Mesendoderm (in vitro differentiated cells): ENCODE data around the gene ARHGEF4.
A peak's percentile ranks its signal among the peaks of the same experiment; 100 is the strongest.

Source experiments
- DNase-seq: peaks from one replicate; pipeline ENCODE4 v3.0.0; 2013
- H2AK5ac ChIP-seq: 2 replicates; pipeline ENCODE4 v1.6.1; 2013; ENCODE audit warnings: low read length, inconsistent platforms
- H2BK120ac ChIP-seq: 2 replicates; pipeline ENCODE4 v1.6.1; 2013; ENCODE audit warnings: low read depth, mild to moderate bottlenecking, low read length, moderate library complexity, mixed read lengths
- H2BK15ac ChIP-seq: replicated peaks from 2 replicates; pipeline ENCODE4 v1.6.1; 2013; ENCODE audit warnings: low read depth, mild to moderate bottlenecking, moderate library complexity
- H2BK5ac ChIP-seq: 2 replicates; pipeline ENCODE4 v1.6.1; 2013; ENCODE audit warnings: low read length, inconsistent platforms
- H3K18ac ChIP-seq: 2 replicates; pipeline ENCODE4 v1.6.1; 2013; ENCODE audit warnings: mild to moderate bottlenecking, low read length, mixed read lengths
- H3K23ac ChIP-seq: one replicate; pipeline ENCODE4 v1.6.1; 2013; ENCODE audit warnings: low read length
- H3K27ac ChIP-seq: 2 replicates; pipeline ENCODE4 v1.5.1; 2013; ENCODE audit warnings: low read depth, mild to moderate bottlenecking, inconsistent platforms, low read length, moderate library complexity
- H3K27me3 ChIP-seq: 2 replicates; pipeline ENCODE4 v1.6.1; 2013; ENCODE audit warnings: low read length, control low read depth, mild to moderate bottlenecking, inconsistent platforms; ENCODE audit not compliant: insufficient read depth, poor library complexity
- H3K36me3 ChIP-seq: 2 replicates; pipeline ENCODE4 v1.6.1; 2013; ENCODE audit warnings: low read length, inconsistent platforms; ENCODE audit not compliant: control insufficient read depth, insufficient read depth
- H3K4ac ChIP-seq: one replicate; pipeline ENCODE4 v1.6.1; 2013; ENCODE audit warnings: low read depth, mild to moderate bottlenecking, low read length, moderate library complexity
- H3K4me1 ChIP-seq: 2 replicates; pipeline ENCODE4 v1.6.1; 2013; ENCODE audit warnings: low read depth, low read length, inconsistent platforms; ENCODE audit not compliant: control insufficient read depth
- H3K4me2 ChIP-seq: 2 replicates; pipeline ENCODE4 v1.6.1; 2013; ENCODE audit warnings: low read length
- H3K4me3 ChIP-seq: 2 replicates; pipeline ENCODE4 v1.5.1; 2013; ENCODE audit warnings: mild to moderate bottlenecking, low read length
- H3K56ac ChIP-seq: one replicate; pipeline ENCODE4 v1.6.1; 2013; ENCODE audit warnings: low read length
- H3K79me1 ChIP-seq: 2 replicates; pipeline ENCODE4 v1.6.1; 2013; ENCODE audit warnings: low read length, inconsistent platforms
- H3K79me2 ChIP-seq: 2 replicates; pipeline ENCODE4 v1.6.1; 2013; ENCODE audit warnings: mild to moderate bottlenecking, low read length; ENCODE audit not compliant: control insufficient read depth, insufficient read depth
- H3K9ac ChIP-seq: 2 replicates; pipeline ENCODE4 v1.6.1; 2013; ENCODE audit warnings: low read length, inconsistent platforms
- H4K5ac ChIP-seq: one replicate; pipeline ENCODE4 v1.6.1; 2013; ENCODE audit warnings: low read length
- H4K8ac ChIP-seq: one replicate; pipeline ENCODE4 v1.6.1; 2013; ENCODE audit warnings: low read depth, mild to moderate bottlenecking, control low read depth, low read length, moderate library complexity
- WGBS: extraction: QIAGEN DNeasy Blood & Tissue Kit; methylation state at CpG from one replicate; pipeline ENCODE4 v1.1.7; 2013; ENCODE audit warnings: low lambda C conversion rate, missing lambda C conversion rate; ENCODE audit not compliant: insufficient coverage; ENCODE audit errors: extremely low coverage; 5-methylcytosine and 5-hydroxymethylcytosine counted together

The ARHGEF4 gene

DNA sequence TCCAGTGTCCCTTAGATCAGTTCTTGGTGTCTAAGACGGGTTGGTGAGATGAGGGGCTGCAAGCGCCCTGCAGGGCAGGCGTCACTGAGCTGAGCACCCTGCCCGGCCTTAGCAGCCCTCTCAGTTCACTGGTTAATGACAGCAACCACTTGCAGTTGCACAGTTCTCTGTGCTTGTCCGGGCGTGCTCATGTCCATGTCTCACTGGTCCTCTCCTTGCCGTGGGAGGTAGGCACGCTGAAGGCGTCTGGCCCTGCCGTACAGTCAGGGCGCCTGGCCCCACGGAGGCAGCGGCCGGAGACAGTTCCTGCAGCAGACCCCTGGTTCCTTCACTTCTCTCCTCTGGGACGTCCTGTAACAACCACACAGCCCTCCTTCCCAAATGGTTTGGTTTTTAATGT lies 75.3 kb downstream of the ARHGEF4 start:
- Histone ChIP-seq H3K4me2 (no peak overlapping the region), H4K5ac (no peak overlapping the region), H3K23ac (no peak overlapping the region), H3K36me3 (no peaks in the 10 kb centered on the region), H3K79me1 (no peaks in the 10 kb centered on the region), H3K56ac (no peak overlapping the region), H3K27ac (no peak overlapping the region), H2BK15ac (no peak overlapping the region), H3K18ac (no peak overlapping the region), H2BK5ac (no peak overlapping the region), H3K4me1 (no peaks in the 10 kb centered on the region), H3K79me2 (no peaks in the 10 kb centered on the region), H3K4me3 (no peak overlapping the region), H2BK120ac (no peak overlapping the region), H3K9ac (no peak overlapping the region), H2AK5ac (no peak overlapping the region), H3K27me3 (no peaks in the 10 kb centered on the region), H3K4ac (no peak overlapping the region), H4K8ac (no peak overlapping the region)
- no peak for DNase-seq
- whole genome bisulfite sequencing = no CpG with 5 or more reads among the region's 15 CpGs

DNA sequence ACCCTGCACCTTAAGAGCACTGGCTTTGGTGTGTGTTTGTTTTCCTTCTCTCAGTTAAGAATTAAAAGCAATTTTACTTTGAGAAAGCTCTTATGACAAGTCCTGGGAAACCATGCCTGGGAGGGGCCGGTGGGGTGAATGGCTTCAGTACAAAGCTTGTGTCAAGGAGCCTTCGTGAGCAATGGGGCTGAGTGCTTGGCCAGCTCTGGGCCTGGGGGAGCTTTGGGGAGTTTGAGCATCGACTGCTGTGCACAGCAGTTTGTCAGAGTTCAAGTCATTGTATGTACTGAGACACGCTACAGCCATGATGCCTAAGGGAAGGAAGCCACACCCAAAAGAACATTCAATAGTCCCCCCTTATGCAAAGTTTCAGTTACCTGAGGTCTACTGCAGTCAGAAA lies 75.8 kb downstream of the ARHGEF4 start:
- H2BK5ac ChIP-seq = no peak overlapping the region
- no peak overlapping the region for H4K5ac ChIP-seq
- no peaks in the 10 kb centered on the region for H3K79me2 ChIP-seq
- no CpG with 5 or more reads among the region's 4 CpGs for WGBS
- H3K23ac ChIP-seq = no peak overlapping the region
- H3K27ac ChIP-seq = no peak overlapping the region
- no peak for DNase-seq
- H3K4me1 ChIP-seq = no peaks in the 10 kb centered on the region
- H2BK120ac ChIP-seq = no peak overlapping the region
- H3K4me3 ChIP-seq = no peak overlapping the region
- no peak overlapping the region for H2AK5ac ChIP-seq
- no peak overlapping the region for H4K8ac ChIP-seq
- H3K4me2 ChIP-seq = no peak overlapping the region
- no peak overlapping the region for H3K9ac ChIP-seq
- H3K56ac ChIP-seq = no peak overlapping the region
- no peaks in the 10 kb centered on the region for H3K79me1 ChIP-seq
- H3K36me3 ChIP-seq = no peaks in the 10 kb centered on the region
- no peak overlapping the region for H2BK15ac ChIP-seq
- H3K4ac ChIP-seq = no peak overlapping the region
- H3K18ac ChIP-seq = no peak overlapping the region
- H3K27me3 ChIP-seq = no peaks in the 10 kb centered on the region

- no peaks in the 10 kb centered on the region for H3K36me3 ChIP-seq
- H3K56ac ChIP-seq = no peak overlapping the region
- no peaks in the 10 kb centered on the region for H3K79me2 ChIP-seq
- H3K27me3 ChIP-seq = no peaks in the 10 kb centered on the region
- H3K9ac ChIP-seq = no peak overlapping the region
- no peak overlapping the region for H3K4me3 ChIP-seq
- no peak overlapping the region for H3K4ac ChIP-seq
- no peak overlapping the region for H3K27ac ChIP-seq
- no peak overlapping the region for H2BK15ac ChIP-seq
- DNase-seq = no peak
- no peak overlapping the region for H4K5ac ChIP-seq
- H3K18ac ChIP-seq = no peak overlapping the region
- no peaks in the 10 kb centered on the region for H3K4me1 ChIP-seq
- H2BK120ac ChIP-seq = no peak overlapping the region
- no peak overlapping the region for H2BK5ac ChIP-seq
- H2AK5ac ChIP-seq = no peak overlapping the region
- no peaks in the 10 kb centered on the region for H3K79me1 ChIP-seq
- no peak overlapping the region for H4K8ac ChIP-seq
- H3K23ac ChIP-seq = no peak overlapping the region
- H3K4me2 ChIP-seq = no peak overlapping the region
- WGBS = no CpG with 5 or more reads among the region's 6 CpGs
These were observed 77.2 kb downstream of the ARHGEF4 start for GRCh38 chr2:130913891-130914290.

DNA sequence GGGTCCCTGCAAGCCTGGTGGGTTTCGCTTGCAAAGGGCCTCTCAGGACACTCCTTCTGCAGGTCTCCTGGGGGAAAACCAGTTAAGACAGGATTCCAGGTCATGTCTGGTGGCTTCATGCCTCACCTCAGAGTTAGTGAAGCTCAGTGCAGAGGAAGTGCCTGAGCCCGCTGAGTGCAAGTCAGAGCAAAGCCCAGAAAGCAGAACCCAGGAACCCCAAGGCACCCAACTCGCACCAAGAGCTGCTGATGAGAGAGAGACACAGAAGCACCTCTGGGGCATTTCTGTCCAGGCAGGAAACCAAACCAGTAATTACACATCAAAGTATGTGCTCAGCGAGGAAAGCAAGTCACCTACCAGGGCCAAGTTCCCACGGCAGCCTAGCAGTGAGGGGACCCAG lies 78.4 kb downstream of the ARHGEF4 start:
- Histone ChIP-seq H3K4me3 (no peak overlapping the region), H3K23ac (no peak overlapping the region)
- WGBS = no CpG with 5 or more reads among the region's 5 CpGs

GRCh38 chr2:130915595-130916437 lies 79.1 kb downstream of the ARHGEF4 start:
- H3K27me3 ChIP-seq = no peaks in the 10 kb centered on the region
- no CpG with 5 or more reads among the region's 50 CpGs for WGBS

More for the DNA sequence above, 78.4 kb downstream of the ARHGEF4 start:
- H4K5ac ChIP-seq = no peak overlapping the region
- H3K56ac ChIP-seq = no peak overlapping the region
- no peak overlapping the region for H4K8ac ChIP-seq
- no peak overlapping the region for H2BK15ac ChIP-seq
- H3K9ac ChIP-seq = no peak overlapping the region
- H3K27ac ChIP-seq = no peak overlapping the region
- no peak overlapping the region for H3K4ac ChIP-seq
- no peaks in the 10 kb centered on the region for H3K36me3 ChIP-seq
- H3K79me1 ChIP-seq = no peaks in the 10 kb centered on the region
- H3K79me2 ChIP-seq = no peaks in the 10 kb centered on the region
- H2BK5ac ChIP-seq = no peak overlapping the region
- no peak overlapping the region for H3K18ac ChIP-seq
- no peak for DNase-seq
- H2AK5ac ChIP-seq = no peak overlapping the region
- H3K4me2 ChIP-seq = no peak overlapping the region
- no peak overlapping the region for H2BK120ac ChIP-seq
- H3K27me3 ChIP-seq = no peaks in the 10 kb centered on the region
- H3K4me1 ChIP-seq = no peaks in the 10 kb centered on the region

DNA sequence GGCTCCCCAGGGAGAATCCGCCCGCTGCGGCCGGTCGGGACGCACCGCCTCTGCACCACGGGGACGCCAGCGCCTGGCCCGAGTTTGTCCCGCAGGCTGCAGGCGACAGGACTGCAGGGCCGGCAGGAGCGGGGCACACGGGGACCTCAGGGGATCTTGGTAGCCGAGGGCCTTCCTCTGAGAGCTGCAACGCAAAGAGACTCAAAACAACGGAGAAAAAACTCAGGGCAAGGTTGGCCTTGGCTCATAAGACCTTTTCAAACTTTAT lies 79.7 kb downstream of the ARHGEF4 start:
- Histone ChIP-seq H4K5ac (no peak overlapping the region), H3K4me2 (no peak overlapping the region), H3K36me3 (no peaks in the 10 kb centered on the region), H3K18ac (peak overlapping the region; percentile 28), H3K4me1 (no peaks in the 10 kb centered on the region), H3K4me3 (no peak overlapping the region), H3K27me3 (no peaks in the 10 kb centered on the region), H2BK15ac (no peak overlapping the region), H3K79me1 (no peaks in the 10 kb centered on the region), H4K8ac (no peak overlapping the region), H3K23ac (no peak overlapping the region), H3K27ac (no peak overlapping the region), H3K4ac (peak overlapping the region; percentile 45), H2BK5ac (no peak overlapping the region), H3K79me2 (no peaks in the 10 kb centered on the region), H2BK120ac (no peak overlapping the region), H3K56ac (no peak overlapping the region), H2AK5ac (no peak overlapping the region), H3K9ac (no peak overlapping the region)
- WGBS = no CpG with 5 or more reads among the region's 19 CpGs
- peak; percentile 17 for DNase-seq

More at GRCh38 chr2:130915595-130916437, 79.1 kb downstream of the ARHGEF4 start:
- H3K4me3 ChIP-seq = no peak overlapping the region
- no peak for DNase-seq
- H3K4ac ChIP-seq = peak overlapping the region; percentile 45
- H3K4me1 ChIP-seq = no peaks in the 10 kb centered on the region
- no peaks in the 10 kb centered on the region for H3K79me2 ChIP-seq
- no peak overlapping the region for H3K27ac ChIP-seq
- H3K18ac ChIP-seq = peak overlapping the region; percentile 28
- peak overlapping the region; percentile 15 for H3K9ac ChIP-seq
- H2BK120ac ChIP-seq = no peak overlapping the region
- peak overlapping the region; percentile 69 for H4K8ac ChIP-seq
- H3K4me2 ChIP-seq = no peak overlapping the region
- H3K79me1 ChIP-seq = no peaks in the 10 kb centered on the region
- H3K56ac ChIP-seq = peak overlapping the region; percentile 9
- no peaks in the 10 kb centered on the region for H3K36me3 ChIP-seq
- H2AK5ac ChIP-seq = no peak overlapping the region
- H3K23ac ChIP-seq = no peak overlapping the region
- H2BK15ac ChIP-seq = no peak overlapping the region
- no peak overlapping the region for H2BK5ac ChIP-seq
- no peak overlapping the region for H4K5ac ChIP-seq
